CD14-positive monocyte (primary cell): ENCODE data around the gene DAPK2. TPM values are rescaled to one million over a fixed set of nuclear protein-coding genes. Genes with fewer than 3 reads are reported as not detected.

Experiments
- DNase-seq, 3 donors: peaks; one replicate each; pipeline ENCODE4 v3.0.0-alpha.2; 2011 to 2022
- H2AFZ ChIP-seq: 2 replicates; pipeline ENCODE4 v1.6.0; 2012; ENCODE audit warnings: mild to moderate bottlenecking, low read depth, low read length, inconsistent platforms; ENCODE audit not compliant: insufficient read depth, poor library complexity, severe bottlenecking
- H3K27ac ChIP-seq, 2 donors: 1 replicate in 1 of 2; 2 replicates in 1 of 2; pipeline ENCODE4 v1.5.1; 2012 to 2013; ENCODE audit warnings: low read length in 2 of 2, control low read depth in 1 of 2, inconsistent platforms in 1 of 2, low read depth in 1 of 2, mild to moderate bottlenecking in 1 of 2
- H3K27me3 ChIP-seq, 2 donors: one replicate each; pipeline versions ENCODE4 v1.6.0 to v1.6.1; 2011 to 2013; ENCODE audit warnings: low read length in 2 of 2; ENCODE audit not compliant: control insufficient read depth in 2 of 2, insufficient read depth in 2 of 2
- H3K36me3 ChIP-seq, 2 donors: replicated peaks in 1 of 2; 1 replicate in 1 of 2; 2 replicates in 1 of 2; pipeline versions ENCODE4 v1.5.1 to v1.6.1; 2012 to 2013; ENCODE audit warnings: low read length in 2 of 2, control low read depth in 1 of 2, inconsistent platforms in 1 of 2, mild to moderate bottlenecking in 1 of 2; ENCODE audit not compliant: insufficient read depth in 2 of 2, control insufficient read depth in 1 of 2
- H3K4me1 ChIP-seq, 2 donors: 1 replicate in 1 of 2; 2 replicates in 1 of 2; pipeline versions ENCODE4 v1.5.1 to v1.6.1; 2012 to 2013; ENCODE audit warnings: low read length in 2 of 2, control low read depth in 1 of 2, inconsistent platforms in 1 of 2, mild to moderate bottlenecking in 1 of 2, moderate library complexity in 1 of 2; ENCODE audit not compliant: insufficient read depth in 2 of 2, control insufficient read depth in 1 of 2
- H3K4me2 ChIP-seq: replicated peaks from 2 replicates; pipeline ENCODE3; 2012; ENCODE audit warnings: low read length, moderate library complexity, mild to moderate bottlenecking; ENCODE audit not compliant: poor library complexity, severe bottlenecking; ENCODE audit errors: extremely low read depth
- H3K4me3 ChIP-seq, 3 experiments: fragments of 200-600 bp in 1 of 3; sonication (generic) in 1 of 3; replicated peaks in 1 of 3; 1 replicate in 2 of 3; 2 replicates in 1 of 3; pipeline ENCODE4 v1.5.1; 2011 to 2013; ENCODE audit warnings: low read length in 3 of 3, mild to moderate bottlenecking in 3 of 3, control low read depth in 2 of 3, low read depth in 2 of 3, inconsistent platforms in 1 of 3, moderate library complexity in 1 of 3
- H3K79me2 ChIP-seq: 2 replicates; pipeline ENCODE4 v1.6.0; 2012; ENCODE audit warnings: mild to moderate bottlenecking, control low read depth, inconsistent platforms, low read length, moderate library complexity; ENCODE audit not compliant: insufficient read depth
- H3K9ac ChIP-seq: 2 replicates; pipeline ENCODE4 v1.6.0; 2017; ENCODE audit warnings: low read length, mild to moderate bottlenecking; ENCODE audit not compliant: insufficient read depth, poor library complexity, severe bottlenecking
- H3K9me3 ChIP-seq, 2 donors: replicated peaks in 1 of 2; 1 replicate in 1 of 2; 2 replicates in 1 of 2; pipeline versions ENCODE4 v1.5.1 to v1.6.1; 2012 to 2013; ENCODE audit warnings: low read length in 2 of 2, control low read depth in 1 of 2; ENCODE audit not compliant: control insufficient read depth in 1 of 2, insufficient read depth in 1 of 2
- H4K20me1 ChIP-seq: 2 replicates; pipeline ENCODE4 v1.6.0; 2012; ENCODE audit warnings: mild to moderate bottlenecking, low read length, control low read depth, moderate library complexity; ENCODE audit not compliant: insufficient read depth
- H3K27ac Mint-ChIP-seq, 7 donors: one replicate each; pipeline ENCODE4 v1.8.0; 2020; ENCODE audit warnings: mild to moderate bottlenecking in 7 of 7, mixed read lengths in 7 of 7, moderate library complexity in 6 of 7, inconsistent platforms in 2 of 7
- H3K27me3 Mint-ChIP-seq, 3 donors: one replicate each; pipeline ENCODE4 v1.8.0; 2021 to 2022; ENCODE audit warnings: low read depth in 3 of 3, mild to moderate bottlenecking in 3 of 3, mixed read lengths in 3 of 3, moderate library complexity in 3 of 3, inconsistent platforms in 1 of 3
- H3K36me3 Mint-ChIP-seq, 2 donors: one replicate each; pipeline ENCODE4 v1.8.0; 2020; ENCODE audit warnings: mixed read lengths in 2 of 2, inconsistent platforms in 1 of 2, mild to moderate bottlenecking in 1 of 2
- H3K4me1 Mint-ChIP-seq: one replicate; pipeline ENCODE4 v1.8.0; 2020; ENCODE audit warnings: mild to moderate bottlenecking, mixed read lengths
- H3K4me3 Mint-ChIP-seq, 2 donors: one replicate each; pipeline ENCODE4 v1.8.0; 2020; ENCODE audit warnings: mild to moderate bottlenecking in 2 of 2, mixed read lengths in 2 of 2, moderate library complexity in 1 of 2
- H3K9me3 Mint-ChIP-seq, 7 donors: one replicate each; pipeline ENCODE4 v1.8.0; 2020 to 2022; ENCODE audit warnings: mixed read lengths in 7 of 7, mild to moderate bottlenecking in 6 of 7, moderate library complexity in 6 of 7, inconsistent platforms in 2 of 7
- WGBS: methylation state at CpG from one replicate; pipeline ENCODE4 v1.1.5; 2013; ENCODE audit warnings: missing lambda C conversion rate; ENCODE audit not compliant: insufficient coverage; 5-methylcytosine and 5-hydroxymethylcytosine counted together
- intact Hi-C, 2 donors: fragments of 100-400 bp; cut with micrococcal nuclease; formaldehyde crosslinking; loops; one replicate each; pipeline versions ENCODE4 v1.15.0 to v1.15.1; 2023
- polyA plus RNA-seq, 3 donors: library from polyadenylated mRNA; depleted of rRNA in 1 of 3; unstranded in 2 of 3; stranded (reverse) in 1 of 3; fragments of 300-500 nt in 2 of 3; fragments of >200 nt in 1 of 3; fragmentation: Illumina TruSeq in 2 of 3; gene quantifications; 1 replicate in 2 of 3; 2 replicates in 1 of 3; pipeline ENCODE4 v1.2.3, GENCODE V29; 2012 to 2021
- TF ChIP-seq, protein P1 (sequence below): fragments of 200-600 bp; IDR thresholded peaks from one replicate; pipeline ENCODE4 v1.8.0; 2022; ENCODE audit warnings: antibody characterized with exemption, mild to moderate bottlenecking

DAPK2 gene
- polyA plus RNA-seq, 3 donors, result 0.59 to 4.1 (median 2.1) TPM

- no peak overlapping the region for H3K4me2 ChIP-seq
- peaks cover 0 to 7% (median 1%) of the 10 kb centered on the region in 3 donors for H3K27me3 Mint-ChIP-seq
Observed at GRCh38 chr15:63895787-63896218, 150.5 kb downstream of the DAPK2 start.

DNA sequence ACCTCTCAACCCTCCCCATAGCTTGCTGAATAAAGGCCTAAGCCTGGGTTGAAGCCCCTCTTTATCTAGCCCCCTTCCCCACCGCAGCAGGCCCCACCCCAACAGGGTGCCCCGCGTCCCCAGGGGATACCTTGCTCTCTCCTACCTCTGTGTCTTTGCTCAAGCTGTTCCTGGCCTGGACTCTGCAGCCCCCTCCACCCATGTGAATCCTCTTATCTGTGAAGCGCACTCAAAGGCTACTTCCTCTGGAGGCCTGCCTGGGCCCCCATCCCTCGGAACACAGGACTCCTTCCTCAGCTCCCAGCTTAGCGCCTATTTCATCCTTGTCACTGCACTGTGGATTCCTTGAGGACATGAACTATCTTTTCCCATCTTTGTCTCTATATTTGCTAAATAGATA, 151.1 kb downstream of the DAPK2 start:
- Mint-ChIP-seq H3K27ac (peak overlapping the region in 1 of 7 donors; percentile 60), H3K9me3 (peaks cover 0 to 6% (median 3%) of the 10 kb centered on the region in 7 donors), H3K27me3 (peaks cover 0 to 7% (median 0%) of the 10 kb centered on the region in 3 donors), H3K4me1 (peaks cover 77% of the 10 kb centered on the region), H3K4me3 (no peak overlapping the region), H3K36me3 (no peaks in the 10 kb centered on the region)
- Histone ChIP-seq H3K4me1 (peaks cover 73 to 80% of the 10 kb centered on the region in 2 donors), H3K9me3 (no peaks in the 10 kb centered on the region), H3K27ac (no peak overlapping the region), H3K4me2 (no peak overlapping the region), H2AFZ (no peak overlapping the region), H3K9ac (no peak overlapping the region), H3K79me2 (no peaks in the 10 kb centered on the region), H3K4me3 (no peak overlapping the region), H3K36me3 (no peaks in the 10 kb centered on the region), H4K20me1 (no peaks in the 10 kb centered on the region), H3K27me3 (no peaks in the 10 kb centered on the region)
- intact Hi-C loops, result no loop called here
- 29% methylated on average over 6 of the region's 6 CpGs for WGBS
- DNase-seq, result no peak
- TF ChIP-seq, protein P1, sequence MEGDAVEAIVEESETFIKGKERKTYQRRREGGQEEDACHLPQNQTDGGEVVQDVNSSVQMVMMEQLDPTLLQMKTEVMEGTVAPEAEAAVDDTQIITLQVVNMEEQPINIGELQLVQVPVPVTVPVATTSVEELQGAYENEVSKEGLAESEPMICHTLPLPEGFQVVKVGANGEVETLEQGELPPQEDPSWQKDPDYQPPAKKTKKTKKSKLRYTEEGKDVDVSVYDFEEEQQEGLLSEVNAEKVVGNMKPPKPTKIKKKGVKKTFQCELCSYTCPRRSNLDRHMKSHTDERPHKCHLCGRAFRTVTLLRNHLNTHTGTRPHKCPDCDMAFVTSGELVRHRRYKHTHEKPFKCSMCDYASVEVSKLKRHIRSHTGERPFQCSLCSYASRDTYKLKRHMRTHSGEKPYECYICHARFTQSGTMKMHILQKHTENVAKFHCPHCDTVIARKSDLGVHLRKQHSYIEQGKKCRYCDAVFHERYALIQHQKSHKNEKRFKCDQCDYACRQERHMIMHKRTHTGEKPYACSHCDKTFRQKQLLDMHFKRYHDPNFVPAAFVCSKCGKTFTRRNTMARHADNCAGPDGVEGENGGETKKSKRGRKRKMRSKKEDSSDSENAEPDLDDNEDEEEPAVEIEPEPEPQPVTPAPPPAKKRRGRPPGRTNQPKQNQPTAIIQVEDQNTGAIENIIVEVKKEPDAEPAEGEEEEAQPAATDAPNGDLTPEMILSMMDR, result no peak

More at GRCh38 chr15:63895787-63896218, 150.5 kb downstream of the DAPK2 start:
- Histone ChIP-seq H3K79me2 (no peaks in the 10 kb centered on the region), H3K4me1 (peaks cover 76 to 82% of the 10 kb centered on the region in 2 donors), H2AFZ (no peak overlapping the region), H3K9me3 (no peaks in the 10 kb centered on the region), H3K36me3 (no peaks in the 10 kb centered on the region), H3K4me3 (no peak overlapping the region), H4K20me1 (no peaks in the 10 kb centered on the region), H3K27ac (peak overlapping the region in 1 of 2 donors; percentile 60), H3K27me3 (no peaks in the 10 kb centered on the region), H3K9ac (no peak overlapping the region)
- TF ChIP-seq, protein P1, result no peak
- no peak for DNase-seq
- intact Hi-C loops, result no loop called here
- 80% methylated on average over 6 of the region's 8 CpGs for WGBS
- Mint-ChIP-seq H3K36me3 (no peaks in the 10 kb centered on the region), H3K4me1 (peaks cover 79% of the 10 kb centered on the region), H3K4me3 (no peak overlapping the region), H3K27ac (peak overlapping the region in 5 of 7 donors; percentile 62 to 84 (median 73)), H3K9me3 (peaks cover 0 to 6% (median 3%) of the 10 kb centered on the region in 7 donors)
